ENCODE data around the gene C4orf50.

C4orf50 gene

DNA sequence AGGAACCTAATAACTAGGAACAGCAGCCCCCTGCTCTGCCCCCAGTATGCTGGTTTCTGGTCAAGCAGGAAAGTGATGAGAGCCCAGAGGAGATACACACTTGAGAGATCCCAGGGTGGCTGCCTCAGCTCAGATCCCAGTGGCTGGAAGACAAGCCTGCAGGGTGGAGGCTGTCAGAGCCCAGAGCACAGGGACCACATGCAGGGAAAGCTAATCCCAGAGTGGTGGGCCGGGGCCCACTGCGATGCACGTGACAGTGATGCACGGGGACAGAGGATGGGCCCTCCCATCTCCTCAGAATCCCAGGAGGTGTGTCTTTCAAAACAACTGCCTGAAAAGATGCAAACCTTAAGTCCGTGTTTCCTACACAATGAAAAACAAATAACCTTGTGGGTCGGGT is 96.2 kb downstream of the C4orf50 start:
- no peak overlapping the region for H3K4me3 ChIP-seq (ENCODE audit: low read depth, low read length)
- no peaks in the 10 kb centered on the region for H3K27me3 ChIP-seq (ENCODE audit: insufficient read depth, low read length)
- H3K79me1 ChIP-seq (ENCODE audit: low read length), result no peaks in the 10 kb centered on the region
- no peaks in the 10 kb centered on the region for H3K36me3 ChIP-seq (ENCODE audit: control insufficient read depth in 1 of 2, insufficient read depth in 2 of 2, low read length in 2 of 2)
- no peak overlapping the region for H2BK120ac ChIP-seq (ENCODE audit: insufficient read depth, low read length, poor library complexity)
- no CpG with 5 or more reads among the region's 6 CpGs for WGBS (ENCODE audit: extremely low coverage, insufficient coverage, insufficient read length)
- peaks cover 3% of the 10 kb centered on the region for H3K9me3 ChIP-seq (ENCODE audit: insufficient read depth, low read depth, low read length)
- no peak overlapping the region for H3K18ac ChIP-seq (ENCODE audit: low read length)
- H2BK12ac ChIP-seq (ENCODE audit: low read length), result no peak overlapping the region
- H2AK5ac ChIP-seq (ENCODE audit: low read length), result no peak overlapping the region
- no peak overlapping the region for H3K23ac ChIP-seq (ENCODE audit: low read length)
- H4K12ac ChIP-seq (ENCODE audit: low read depth, low read length), result no peak overlapping the region
- H2AFZ ChIP-seq (ENCODE audit: insufficient read depth, low read length, poor library complexity), result no peak overlapping the region
- peaks cover 0 to 2% of the 10 kb centered on the region in 2 experiments for H3K4me1 ChIP-seq (ENCODE audit: control insufficient read depth in 1 of 2, insufficient read depth in 2 of 2, low read length in 2 of 2)
- no peak overlapping the region for H3K4ac ChIP-seq (ENCODE audit: low read depth, low read length)
- H4K8ac ChIP-seq (ENCODE audit: low read depth, low read length), result no peak overlapping the region
- H2BK5ac ChIP-seq (ENCODE audit: low read depth, low read length, poor library complexity), result no peak overlapping the region
- no peak overlapping the region for H3K14ac ChIP-seq (ENCODE audit: low read length)
- no peak overlapping the region for H3K4me2 ChIP-seq (ENCODE audit: low read length)
- H3K9ac ChIP-seq (ENCODE audit: low read length), result no peak overlapping the region
- no peak overlapping the region for H3K27ac ChIP-seq (ENCODE audit: low read depth, low read length)
- no peak overlapping the region for H4K91ac ChIP-seq (ENCODE audit: low read depth, low read length)
- no peaks in the 10 kb centered on the region for H3K79me2 ChIP-seq (ENCODE audit: control insufficient read depth, insufficient read depth, low read length, poor library complexity)
- no peak for DNase-seq

DNA sequence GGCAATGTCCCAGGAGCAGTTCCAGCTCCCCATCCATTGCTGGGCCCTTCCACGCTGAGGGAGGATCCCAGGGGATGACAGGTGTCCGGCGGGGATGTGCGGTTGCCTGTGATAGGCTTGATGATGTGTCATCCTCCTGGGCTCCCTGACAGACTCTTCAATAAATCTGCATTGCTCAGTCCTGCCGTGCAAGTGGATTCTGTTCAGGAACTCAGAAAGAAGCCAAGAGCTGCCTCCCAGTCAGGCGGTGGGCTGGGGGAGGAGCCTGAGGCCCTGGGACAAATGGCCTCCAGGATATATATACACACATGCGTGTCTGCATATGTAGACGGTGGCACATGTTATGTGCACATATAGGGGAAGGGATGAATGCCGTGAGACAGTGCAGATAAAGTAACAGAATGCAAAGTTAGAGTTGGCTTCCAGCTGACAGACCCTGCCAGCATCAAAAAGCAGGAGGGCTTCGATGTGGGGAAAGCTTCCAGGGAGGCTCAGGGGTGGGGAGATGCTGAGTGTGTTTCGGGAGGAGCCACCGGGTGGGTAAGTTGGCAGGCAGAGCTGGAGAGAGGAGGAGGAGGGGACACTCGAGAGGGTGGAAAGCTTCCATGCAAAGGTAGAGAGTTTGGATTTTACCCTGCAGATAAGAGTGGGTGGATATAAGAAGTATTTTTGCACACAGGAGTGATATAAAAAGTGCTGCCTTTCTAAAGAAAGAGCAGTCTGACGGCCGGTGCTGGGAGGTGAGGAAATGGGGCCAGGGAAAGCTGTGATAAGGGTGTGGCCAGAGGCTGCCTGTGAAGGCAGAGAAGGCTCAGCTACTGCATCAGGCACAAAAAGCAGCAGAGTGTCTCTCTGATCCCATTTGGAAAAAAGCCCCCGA is 96.9 kb downstream of the C4orf50 start:
- H3K79me2 ChIP-seq (ENCODE audit: control insufficient read depth, insufficient read depth, low read length, poor library complexity), result no peaks in the 10 kb centered on the region
- H3K18ac ChIP-seq (ENCODE audit: low read length), result no peak overlapping the region
- H3K4me1 ChIP-seq (ENCODE audit: control insufficient read depth in 1 of 2, insufficient read depth in 2 of 2, low read length in 2 of 2), result peaks cover 3% of the 10 kb centered on the region in 2 experiments
- H2AFZ ChIP-seq (ENCODE audit: insufficient read depth, low read length, poor library complexity), result no peak overlapping the region
- H4K8ac ChIP-seq (ENCODE audit: low read depth, low read length), result no peak overlapping the region
- no peak for DNase-seq
- WGBS (ENCODE audit: extremely low coverage, insufficient coverage, insufficient read length), result no CpG with 5 or more reads among the region's 16 CpGs
- no peak overlapping the region for H4K91ac ChIP-seq (ENCODE audit: low read depth, low read length)
- H3K23ac ChIP-seq (ENCODE audit: low read length), result no peak overlapping the region
- no peak overlapping the region for H3K4me2 ChIP-seq (ENCODE audit: low read length)
- no peaks in the 10 kb centered on the region for H3K36me3 ChIP-seq (ENCODE audit: control insufficient read depth in 1 of 2, insufficient read depth in 2 of 2, low read length in 2 of 2)
- H3K4ac ChIP-seq (ENCODE audit: low read depth, low read length), result no peak overlapping the region
- no peak overlapping the region for H3K4me3 ChIP-seq (ENCODE audit: low read depth, low read length)
- no peaks in the 10 kb centered on the region for H3K27me3 ChIP-seq (ENCODE audit: insufficient read depth, low read length)
- no peak overlapping the region for H2BK5ac ChIP-seq (ENCODE audit: low read depth, low read length, poor library complexity)
- no peak overlapping the region for H3K9ac ChIP-seq (ENCODE audit: low read length)
- H3K14ac ChIP-seq (ENCODE audit: low read length), result no peak overlapping the region
- H3K79me1 ChIP-seq (ENCODE audit: low read length), result no peaks in the 10 kb centered on the region
- H3K27ac ChIP-seq (ENCODE audit: low read depth, low read length), result no peak overlapping the region
- H2BK120ac ChIP-seq (ENCODE audit: insufficient read depth, low read length, poor library complexity), result no peak overlapping the region
- H4K12ac ChIP-seq (ENCODE audit: low read depth, low read length), result no peak overlapping the region
- H2AK5ac ChIP-seq (ENCODE audit: low read length), result no peak overlapping the region
- no peak overlapping the region for H2BK12ac ChIP-seq (ENCODE audit: low read length)
- peaks cover 3% of the 10 kb centered on the region for H3K9me3 ChIP-seq (ENCODE audit: insufficient read depth, low read depth, low read length)

DNA sequence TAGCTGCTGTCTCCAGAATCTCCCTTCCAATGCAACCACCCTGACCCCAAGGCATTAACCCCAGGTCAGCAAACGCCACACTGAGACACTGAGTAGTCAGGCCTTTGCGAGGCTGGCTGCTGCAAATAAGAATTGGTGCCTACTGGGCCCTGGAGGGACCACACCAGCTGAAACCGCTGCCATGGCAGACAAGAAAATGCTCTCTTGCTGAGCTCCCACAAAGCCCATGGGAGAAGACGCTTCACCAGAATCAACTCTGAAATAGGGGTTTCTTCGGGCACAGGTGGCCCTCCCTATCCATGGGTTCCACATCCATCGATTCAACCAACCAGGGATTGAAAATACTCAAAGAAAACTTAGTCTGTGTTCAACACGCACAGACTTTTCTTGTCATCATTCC is 98.7 kb downstream of the C4orf50 start:
- no peak overlapping the region for H4K91ac ChIP-seq (ENCODE audit: low read depth, low read length)
- peaks cover 3 to 6% of the 10 kb centered on the region in 2 experiments for H3K4me1 ChIP-seq (ENCODE audit: control insufficient read depth in 1 of 2, insufficient read depth in 2 of 2, low read length in 2 of 2)
- no peak overlapping the region for H3K14ac ChIP-seq (ENCODE audit: low read length)
- no peak overlapping the region for H2BK12ac ChIP-seq (ENCODE audit: low read length)
- no CpG with 5 or more reads among the region's 7 CpGs for WGBS (ENCODE audit: extremely low coverage, insufficient coverage, insufficient read length)
- H3K27me3 ChIP-seq (ENCODE audit: insufficient read depth, low read length), result peaks cover 2% of the 10 kb centered on the region
- DNase-seq, result no peak
- H3K36me3 ChIP-seq (ENCODE audit: control insufficient read depth in 1 of 2, insufficient read depth in 2 of 2, low read length in 2 of 2), result no peaks in the 10 kb centered on the region
- H4K12ac ChIP-seq (ENCODE audit: low read depth, low read length), result no peak overlapping the region
- no peak overlapping the region for H3K27ac ChIP-seq (ENCODE audit: low read depth, low read length)
- H2AK5ac ChIP-seq (ENCODE audit: low read length), result no peak overlapping the region
- peaks cover 3% of the 10 kb centered on the region for H3K9me3 ChIP-seq (ENCODE audit: insufficient read depth, low read depth, low read length)
- H3K4me3 ChIP-seq (ENCODE audit: low read depth, low read length), result no peak overlapping the region
- no peaks in the 10 kb centered on the region for H3K79me1 ChIP-seq (ENCODE audit: low read length)
- H3K4me2 ChIP-seq (ENCODE audit: low read length), result no peak overlapping the region
- no peak overlapping the region for H3K4ac ChIP-seq (ENCODE audit: low read depth, low read length)
- H3K79me2 ChIP-seq (ENCODE audit: control insufficient read depth, insufficient read depth, low read length, poor library complexity), result no peaks in the 10 kb centered on the region
- H2AFZ ChIP-seq (ENCODE audit: insufficient read depth, low read length, poor library complexity), result no peak overlapping the region
- no peak overlapping the region for H3K9ac ChIP-seq (ENCODE audit: low read length)
- H3K18ac ChIP-seq (ENCODE audit: low read length), result no peak overlapping the region
- no peak overlapping the region for H4K8ac ChIP-seq (ENCODE audit: low read depth, low read length)
- no peak overlapping the region for H2BK120ac ChIP-seq (ENCODE audit: insufficient read depth, low read length, poor library complexity)
- H3K23ac ChIP-seq (ENCODE audit: low read length), result no peak overlapping the region
- no peak overlapping the region for H2BK5ac ChIP-seq (ENCODE audit: low read depth, low read length, poor library complexity)

DNA sequence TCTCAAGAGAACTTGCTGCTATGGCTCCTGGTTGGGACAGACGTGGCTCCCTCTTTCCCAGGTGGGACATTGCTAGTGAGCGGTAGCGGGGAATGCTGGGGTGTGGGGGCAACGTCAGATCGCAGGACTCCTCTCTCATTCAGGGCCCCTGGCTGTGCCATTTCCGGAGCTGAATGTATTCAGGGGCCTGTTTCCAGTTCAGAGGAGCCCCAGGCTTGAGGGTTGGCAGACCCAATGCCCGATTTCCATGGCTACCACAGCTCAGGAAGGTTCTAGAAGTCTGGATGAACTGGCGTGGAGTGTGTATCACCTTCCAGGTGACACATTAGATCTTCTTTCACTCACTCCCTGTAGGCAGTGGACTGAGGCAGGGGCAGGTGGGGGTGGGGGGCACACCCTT is 99.2 kb downstream of the C4orf50 start:
- peaks cover 2% of the 10 kb centered on the region for H3K27me3 ChIP-seq (ENCODE audit: insufficient read depth, low read length)
- WGBS (ENCODE audit: extremely low coverage, insufficient coverage, insufficient read length), result no CpG with 5 or more reads among the region's 8 CpGs
- H2BK12ac ChIP-seq (ENCODE audit: low read length), result no peak overlapping the region
- no peaks in the 10 kb centered on the region for H3K36me3 ChIP-seq (ENCODE audit: control insufficient read depth in 1 of 2, insufficient read depth in 2 of 2, low read length in 2 of 2)
- H3K79me1 ChIP-seq (ENCODE audit: low read length), result no peaks in the 10 kb centered on the region
- no peak overlapping the region for H3K4me2 ChIP-seq (ENCODE audit: low read length)
- H2AFZ ChIP-seq (ENCODE audit: insufficient read depth, low read length, poor library complexity), result no peak overlapping the region
- H4K8ac ChIP-seq (ENCODE audit: low read depth, low read length), result no peak overlapping the region
- no peak for DNase-seq
- no peak overlapping the region for H3K18ac ChIP-seq (ENCODE audit: low read length)
- no peak overlapping the region for H3K14ac ChIP-seq (ENCODE audit: low read length)
- H3K4me1 ChIP-seq (ENCODE audit: control insufficient read depth in 1 of 2, insufficient read depth in 2 of 2, low read length in 2 of 2), result peaks cover 3 to 6% of the 10 kb centered on the region in 2 experiments
- H3K23ac ChIP-seq (ENCODE audit: low read length), result no peak overlapping the region
- no peak overlapping the region for H2BK5ac ChIP-seq (ENCODE audit: low read depth, low read length, poor library complexity)
- H4K91ac ChIP-seq (ENCODE audit: low read depth, low read length), result no peak overlapping the region
- H4K12ac ChIP-seq (ENCODE audit: low read depth, low read length), result no peak overlapping the region
- H2BK120ac ChIP-seq (ENCODE audit: insufficient read depth, low read length, poor library complexity), result no peak overlapping the region
- no peak overlapping the region for H3K27ac ChIP-seq (ENCODE audit: low read depth, low read length)
- no peak overlapping the region for H3K4me3 ChIP-seq (ENCODE audit: low read depth, low read length)
- no peaks in the 10 kb centered on the region for H3K79me2 ChIP-seq (ENCODE audit: control insufficient read depth, insufficient read depth, low read length, poor library complexity)
- peaks cover 3% of the 10 kb centered on the region for H3K9me3 ChIP-seq (ENCODE audit: insufficient read depth, low read depth, low read length)
- H3K4ac ChIP-seq (ENCODE audit: low read depth, low read length), result no peak overlapping the region
- no peak overlapping the region for H3K9ac ChIP-seq (ENCODE audit: low read length)
- H2AK5ac ChIP-seq (ENCODE audit: low read length), result no peak overlapping the region
